Measurements from ENCODE around the gene IQCM. TPM values are rescaled to one million over a fixed set of nuclear protein-coding genes. Genes with fewer than 3 reads are reported as not detected.

Gene IQCM
- total RNA-seq, 1 donor from 2014 or later: not detected

- peak; percentile 54 for DNase-seq (ENCODE audit: low read depth)
- TF ChIP-seq CTCF (conservative IDR thresholded peaks at IDR 0.05; ENCODE audit: low read depth, low read length): no peak
- no peak overlapping the region for H3K4me3 ChIP-seq (ENCODE audit: low read depth, low read length)
Measured at GRCh38 chr4:149708513-149709130, 107.0 kb downstream of the IQCM start.

- no peak for TF ChIP-seq CTCF (conservative IDR thresholded peaks at IDR 0.05; ENCODE audit: low read depth, low read length)
- DNase-seq (ENCODE audit: low read depth): no peak
- no peak overlapping the region for H3K4me3 ChIP-seq (ENCODE audit: low read depth, low read length)
Measured at GRCh38 chr4:149707862-149708261, 107.8 kb downstream of the IQCM start.

GRCh38 chr4:149706942-149707341 is 108.7 kb downstream of the IQCM start:
- no peak for TF ChIP-seq CTCF (conservative IDR thresholded peaks at IDR 0.05; ENCODE audit: low read depth, low read length)
- DNase-seq (ENCODE audit: low read depth): peak; percentile 52
- H3K4me3 ChIP-seq (ENCODE audit: low read depth, low read length): no peak overlapping the region

GRCh38 chr4:149702414-149703293 is 113.0 kb downstream of the IQCM start:
- TF ChIP-seq CTCF (conservative IDR thresholded peaks at IDR 0.05; ENCODE audit: low read depth, low read length): no peak
- no peak for DNase-seq (ENCODE audit: low read depth)
- no peak overlapping the region for H3K4me3 ChIP-seq (ENCODE audit: low read depth, low read length)

GRCh38 chr4:149701435-149702156 is 114.0 kb downstream of the IQCM start:
- no peak for TF ChIP-seq CTCF (conservative IDR thresholded peaks at IDR 0.05; ENCODE audit: low read depth, low read length)
- DNase-seq (ENCODE audit: low read depth): no peak
- H3K4me3 ChIP-seq (ENCODE audit: low read depth, low read length): no peak overlapping the region

GRCh38 chr4:149700272-149700671 is 115.4 kb downstream of the IQCM start:
- TF ChIP-seq CTCF (conservative IDR thresholded peaks at IDR 0.05; ENCODE audit: low read depth, low read length): no peak
- H3K4me3 ChIP-seq (ENCODE audit: low read depth, low read length): no peak overlapping the region
- DNase-seq (ENCODE audit: low read depth): no peak

All from epithelial cell of proximal tubule (primary cell).